MCF 10A (cell line): ENCODE data around the gene MTHFR. TPM values are rescaled to one million over a fixed set of nuclear protein-coding genes. Genes with fewer than 3 reads are reported as not detected.

Source experiments
- BruUV-seq: library from RNA; stranded (reverse); fragments of 400-500 nt; replicated peaks from 2 replicates; lab custom pipeline; 2021; lab: Mats Ljungman, UMichigan
- CTCF ChIA-PET: fragments of 300-600 bp; sonication (Branson Sonifier 250); formaldehyde crosslinking; extraction: SDS; loops from one replicate; lab custom pipeline; 2021; ENCODE audit warnings: antibody characterized with exemption, inconsistent platforms; lab: Yijun Ruan, JAX
- POLR2A ChIA-PET: fragments of 300-600, 350-650 bp; sonication (Branson Sonifier 250); formaldehyde crosslinking; extraction: SDS; loops from one replicate; lab custom pipeline; 2020; ENCODE audit warnings: antibody characterized with exemption, inconsistent platforms; lab: Yijun Ruan, JAX
- DNase-seq: peaks from one replicate; pipeline ENCODE4 v3.0.0-alpha.2; 2018; ENCODE audit not compliant: unreplicated experiment
- H3K27ac Mint-ChIP-seq: one replicate; pipeline ENCODE4 v1.8.0; 2022; ENCODE audit warnings: mild to moderate bottlenecking, low read depth, mixed read lengths; ENCODE audit not compliant: unreplicated experiment
- H3K27me3 Mint-ChIP-seq: one replicate; pipeline ENCODE4 v1.8.0; 2022; ENCODE audit warnings: mixed read lengths; ENCODE audit not compliant: insufficient read depth, unreplicated experiment
- H3K36me3 Mint-ChIP-seq: one replicate; pipeline ENCODE4 v1.8.0; 2022; ENCODE audit warnings: mild to moderate bottlenecking, moderate library complexity, mixed read lengths; ENCODE audit not compliant: insufficient read depth, unreplicated experiment
- H3K4me1 Mint-ChIP-seq: one replicate; pipeline ENCODE4 v1.8.0; 2022; ENCODE audit warnings: mixed read lengths; ENCODE audit not compliant: insufficient read depth, unreplicated experiment
- H3K4me3 Mint-ChIP-seq: one replicate; pipeline ENCODE4 v1.8.0; 2022; ENCODE audit warnings: mild to moderate bottlenecking, moderate library complexity, mixed read lengths; ENCODE audit not compliant: unreplicated experiment
- H3K9me3 Mint-ChIP-seq: one replicate; pipeline ENCODE4 v1.8.0; 2022; ENCODE audit warnings: mixed read lengths; ENCODE audit not compliant: unreplicated experiment
- CTCF ChIP-seq: fragments of 200-600 bp; IDR thresholded peaks from one replicate; pipeline ENCODE4 v1.8.0; 2022; ENCODE audit warnings: antibody characterized with exemption, mild to moderate bottlenecking; ENCODE audit not compliant: unreplicated experiment
- intact Hi-C: fragments of 100-400 bp; cut with micrococcal nuclease; formaldehyde crosslinking; loops from 2 replicates; pipeline ENCODE4 v1.14.1; 2022
- total RNA-seq: library from RNA; stranded (reverse); gene quantifications from 2 replicates; pipeline ENCODE4 v1.2.3, GENCODE V29; 2022

Gene MTHFR
- total RNA-seq, 1 experiment from 2014 or later, result 14.0 TPM

GRCh38 chr1:11836955-11837766, 31.4 kb upstream of the MTHFR start:
- ChIA-PET POLR2A (interaction anchor here (0.6 to 6.1 kb wide), 3 partner anchors 72 to 263 kb away, joined by 3 to 56 read pairs (median 3); no protein-coding TSS in a partner anchor), CTCF (interaction anchor here (0.6 to 5.0 kb wide), 18 partner anchors 9 to 201 kb away, joined by 3 to 37 read pairs (median 6); partner anchors contain the start of genes CLCN6 and NPPA)
- Mint-ChIP-seq H3K4me3 (no peak overlapping the region), H3K27ac (no peak overlapping the region), H3K9me3 (no peaks in the 10 kb centered on the region), H3K36me3 (peaks cover 76% of the 10 kb centered on the region), H3K27me3 (no peaks in the 10 kb centered on the region), H3K4me1 (no peaks in the 10 kb centered on the region)
- no peak for DNase-seq
- BruUV-seq, result no TSS peak
- no peak for TF ChIP-seq CTCF
- intact Hi-C loops, result no loop called here

- intact Hi-C loops, result no loop called here
- Mint-ChIP-seq H3K4me3 (no peak overlapping the region), H3K27me3 (no peaks in the 10 kb centered on the region), H3K4me1 (no peaks in the 10 kb centered on the region), H3K36me3 (peaks cover 71% of the 10 kb centered on the region), H3K27ac (no peak overlapping the region), H3K9me3 (no peaks in the 10 kb centered on the region)
- ChIA-PET POLR2A (interaction anchor here (6.1 kb wide), 1 partner anchor 73 kb away, joined by 56 read pairs; no protein-coding TSS in a partner anchor), CTCF (interaction anchor here (0.6 to 1.2 kb wide), 5 partner anchors 14 to 334 kb away, joined by 3 to 5 read pairs (median 4); no protein-coding TSS in a partner anchor)
- DNase-seq, result no peak
- TF ChIP-seq CTCF, result no peak
- BruUV-seq, result no TSS peak
These were observed 29.9 kb upstream of the MTHFR start for GRCh38 chr1:11835441-11836225.

- no peak for TF ChIP-seq CTCF
- Mint-ChIP-seq H3K4me3 (no peak overlapping the region), H3K27me3 (no peaks in the 10 kb centered on the region), H3K36me3 (peaks cover 68% of the 10 kb centered on the region), H3K4me1 (no peaks in the 10 kb centered on the region), H3K9me3 (no peaks in the 10 kb centered on the region), H3K27ac (no peak overlapping the region)
- DNase-seq, result no peak
- POLR2A ChIA-PET, result no interaction called here
- intact Hi-C loops, result no loop called here
- CTCF ChIA-PET, result no interaction called here
- BruUV-seq, result no TSS peak
These were observed 28.1 kb upstream of the MTHFR start for GRCh38 chr1:11833900-11834299.

GRCh38 chr1:11833497-11833896, 27.7 kb upstream of the MTHFR start:
- TF ChIP-seq CTCF, result no peak
- no TSS peak for BruUV-seq
- Mint-ChIP-seq H3K27ac (no peak overlapping the region), H3K36me3 (peaks cover 68% of the 10 kb centered on the region), H3K27me3 (no peaks in the 10 kb centered on the region), H3K4me3 (no peak overlapping the region), H3K4me1 (no peaks in the 10 kb centered on the region), H3K9me3 (no peaks in the 10 kb centered on the region)
- intact Hi-C loops, result no loop called here
- ChIA-PET POLR2A (no interaction called here), CTCF (no interaction called here)
- no peak for DNase-seq
